OCI-LY3 (cell line): Measurements from ENCODE around the gene DPP6.

Experiments
- EZH2phosphoT487 ChIP-seq: fragments of 200-600 bp; shearing (Covaris generic); IDR thresholded peaks from 2 replicates; pipeline ENCODE4 v1.6.1; 2018; ENCODE audit warnings: antibody characterized with exemption, mixed run types, low read depth
- TF ChIP-seq, protein P1 (sequence below): fragments of 200-600, 300-600 bp; sonication (generic); IDR thresholded peaks from 2 replicates; pipeline ENCODE4 v1.5.1; 2014; ENCODE audit warnings: antibody characterized with exemption, low read length, low read depth

DNA sequence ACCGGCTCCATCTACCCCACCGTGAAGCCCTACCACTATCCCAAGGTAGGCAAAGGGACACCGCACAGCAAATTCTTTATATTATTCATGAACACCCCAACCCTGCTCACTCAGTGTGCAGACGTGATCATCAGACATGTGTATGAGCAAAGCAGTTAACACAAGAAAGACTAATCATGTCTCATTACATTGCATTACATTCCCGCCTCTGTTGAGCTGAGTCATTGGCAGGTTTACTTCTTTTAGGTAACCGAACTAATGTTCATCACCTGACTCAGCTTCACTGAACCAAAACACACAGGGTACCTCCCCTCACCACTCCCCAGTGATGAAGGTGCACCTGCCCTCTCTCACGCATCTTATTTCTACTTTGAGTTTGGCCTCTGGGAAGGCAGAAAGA, 717.3 kb downstream of the DPP6 start:
- TF ChIP-seq, protein P1, sequence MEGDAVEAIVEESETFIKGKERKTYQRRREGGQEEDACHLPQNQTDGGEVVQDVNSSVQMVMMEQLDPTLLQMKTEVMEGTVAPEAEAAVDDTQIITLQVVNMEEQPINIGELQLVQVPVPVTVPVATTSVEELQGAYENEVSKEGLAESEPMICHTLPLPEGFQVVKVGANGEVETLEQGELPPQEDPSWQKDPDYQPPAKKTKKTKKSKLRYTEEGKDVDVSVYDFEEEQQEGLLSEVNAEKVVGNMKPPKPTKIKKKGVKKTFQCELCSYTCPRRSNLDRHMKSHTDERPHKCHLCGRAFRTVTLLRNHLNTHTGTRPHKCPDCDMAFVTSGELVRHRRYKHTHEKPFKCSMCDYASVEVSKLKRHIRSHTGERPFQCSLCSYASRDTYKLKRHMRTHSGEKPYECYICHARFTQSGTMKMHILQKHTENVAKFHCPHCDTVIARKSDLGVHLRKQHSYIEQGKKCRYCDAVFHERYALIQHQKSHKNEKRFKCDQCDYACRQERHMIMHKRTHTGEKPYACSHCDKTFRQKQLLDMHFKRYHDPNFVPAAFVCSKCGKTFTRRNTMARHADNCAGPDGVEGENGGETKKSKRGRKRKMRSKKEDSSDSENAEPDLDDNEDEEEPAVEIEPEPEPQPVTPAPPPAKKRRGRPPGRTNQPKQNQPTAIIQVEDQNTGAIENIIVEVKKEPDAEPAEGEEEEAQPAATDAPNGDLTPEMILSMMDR = no peak
- no peak for TF ChIP-seq EZH2phosphoT487
